Mesodermal cell (in vitro differentiated cells): ENCODE results near the gene BANF2.
A peak's percentile ranks its signal among the peaks of the same experiment; 100 is the strongest.

Experiments used
- H3K27ac ChIP-seq: 2 replicates; pipeline ENCODE4 v1.7.0; 2013; ENCODE audit warnings: mild to moderate bottlenecking, low read depth, low read length, moderate library complexity; ENCODE audit not compliant: severe bottlenecking
- H3K36me3 ChIP-seq: 2 replicates; pipeline ENCODE4 v1.7.1; 2013; ENCODE audit warnings: mild to moderate bottlenecking, low read length, moderate library complexity; ENCODE audit not compliant: control insufficient read depth, insufficient read depth
- H3K4me1 ChIP-seq: one replicate; pipeline ENCODE4 v1.7.1; 2013; ENCODE audit warnings: mild to moderate bottlenecking, low read length; ENCODE audit not compliant: insufficient read depth, control insufficient read depth, poor library complexity, severe bottlenecking
- H3K4me3 ChIP-seq: 2 replicates; pipeline ENCODE4 v1.7.0; 2013; ENCODE audit warnings: low read length, control low read depth, mild to moderate bottlenecking; ENCODE audit not compliant: insufficient read depth, poor library complexity, severe bottlenecking; ENCODE audit errors: extremely low read depth
- H3K9me3 ChIP-seq: 2 replicates; pipeline ENCODE4 v1.7.1; 2013; ENCODE audit warnings: mild to moderate bottlenecking, low read length, moderate library complexity; ENCODE audit not compliant: control insufficient read depth
- WGBS, 2 experiments: methylation state at CpG; one replicate each; pipeline ENCODE4 v1.1.5; 2013; ENCODE audit warnings: missing lambda C conversion rate in 2 of 2; ENCODE audit not compliant: insufficient coverage in 2 of 2; 5-methylcytosine and 5-hydroxymethylcytosine counted together

BANF2 gene

GRCh38 chr20:17709361-17710293 lies 9.9 kb downstream of the BANF2 start:
- Histone ChIP-seq H3K4me1 (peaks cover 19% of the 10 kb centered on the region), H3K4me3 (no peak overlapping the region), H3K27ac (peak overlapping the region; percentile 66), H3K9me3 (no peaks in the 10 kb centered on the region), H3K36me3 (no peaks in the 10 kb centered on the region)
- WGBS, 2 experiments: 86 to 87% methylated on average over 9 to 10 of the region's 12 CpGs

GRCh38 chr20:17710379-17711266 lies 10.9 kb downstream of the BANF2 start:
- no peak overlapping the region for H3K4me3 ChIP-seq
- peak overlapping the region; percentile 71 for H3K27ac ChIP-seq
- H3K9me3 ChIP-seq: no peaks in the 10 kb centered on the region
- WGBS, 2 experiments: 70 to 74% methylated on average over 15 to 16 of the region's 21 CpGs
- H3K36me3 ChIP-seq: no peaks in the 10 kb centered on the region
- H3K4me1 ChIP-seq: peaks cover 19% of the 10 kb centered on the region

- 86 to 88% methylated on average over 3 of the region's 5 CpGs for WGBS, 2 experiments
- no peak overlapping the region for H3K4me3 ChIP-seq
- H3K9me3 ChIP-seq: no peaks in the 10 kb centered on the region
- peaks cover 19% of the 10 kb centered on the region for H3K4me1 ChIP-seq
- H3K27ac ChIP-seq: peak overlapping the region; percentile 71
- no peaks in the 10 kb centered on the region for H3K36me3 ChIP-seq
Measured at GRCh38 chr20:17711267-17711627, 11.5 kb downstream of the BANF2 start.

- H3K27ac ChIP-seq: no peak overlapping the region
- no peaks in the 10 kb centered on the region for H3K9me3 ChIP-seq
- no peak overlapping the region for H3K4me3 ChIP-seq
- H3K36me3 ChIP-seq: no peaks in the 10 kb centered on the region
- WGBS, 2 experiments: 90 to 100% methylated on average over 2 of the region's 4 CpGs
- H3K4me1 ChIP-seq: peaks cover 19% of the 10 kb centered on the region
Measured at GRCh38 chr20:17712201-17712600, 12.4 kb downstream of the BANF2 start.

GRCh38 chr20:17712708-17713107 lies 12.9 kb downstream of the BANF2 start:
- Histone ChIP-seq H3K4me1 (peaks cover 19% of the 10 kb centered on the region), H3K27ac (no peak overlapping the region), H3K9me3 (no peaks in the 10 kb centered on the region), H3K36me3 (no peaks in the 10 kb centered on the region), H3K4me3 (no peak overlapping the region)
- WGBS, 2 experiments: 93 to 99% methylated on average over 4 of the region's 6 CpGs

- Histone ChIP-seq H3K27ac (no peak overlapping the region), H3K4me3 (no peak overlapping the region), H3K4me1 (peaks cover 14% of the 10 kb centered on the region), H3K36me3 (no peaks in the 10 kb centered on the region), H3K9me3 (no peaks in the 10 kb centered on the region)
- 80% methylated on average over 1 of the region's 1 CpG; no CpG with 5 or more reads in 1 of the 2 experiments for WGBS, 2 experiments
Measured at GRCh38 chr20:17714597-17714996, 14.8 kb downstream of the BANF2 start.

- Histone ChIP-seq H3K4me3 (no peak overlapping the region), H3K9me3 (no peaks in the 10 kb centered on the region), H3K27ac (no peak overlapping the region), H3K4me1 (peaks cover 12% of the 10 kb centered on the region), H3K36me3 (no peaks in the 10 kb centered on the region)
- WGBS, 2 experiments: 89 to 97% methylated on average over 3 to 4 of the region's 5 CpGs
Measured at GRCh38 chr20:17715075-17715474, 15.3 kb downstream of the BANF2 start.

GRCh38 chr20:17716331-17716730 lies 16.6 kb downstream of the BANF2 start:
- Histone ChIP-seq H3K4me3 (no peak overlapping the region), H3K9me3 (no peaks in the 10 kb centered on the region), H3K4me1 (no peaks in the 10 kb centered on the region), H3K27ac (no peak overlapping the region), H3K36me3 (no peaks in the 10 kb centered on the region)
- WGBS, 2 experiments: 82% methylated on average over 7 of the region's 7 CpGs

GRCh38 chr20:17720755-17721154 lies 21.0 kb downstream of the BANF2 start:
- no peaks in the 10 kb centered on the region for H3K36me3 ChIP-seq
- H3K4me3 ChIP-seq: no peak overlapping the region
- no peaks in the 10 kb centered on the region for H3K4me1 ChIP-seq
- no peaks in the 10 kb centered on the region for H3K9me3 ChIP-seq
- 67% methylated on average over 3 of the region's 4 CpGs; no CpG with 5 or more reads in 1 of the 2 experiments for WGBS, 2 experiments
- no peak overlapping the region for H3K27ac ChIP-seq

GRCh38 chr20:17721802-17722486 lies 22.2 kb downstream of the BANF2 start:
- Histone ChIP-seq H3K36me3 (no peaks in the 10 kb centered on the region), H3K4me1 (no peaks in the 10 kb centered on the region), H3K4me3 (no peak overlapping the region), H3K27ac (no peak overlapping the region), H3K9me3 (no peaks in the 10 kb centered on the region)
- 83 to 90% methylated on average over 2 to 5 of the region's 6 CpGs for WGBS, 2 experiments
